ENCODE data around the gene QSOX2. TPM values are rescaled to one million over a fixed set of nuclear protein-coding genes. Genes with fewer than 3 reads are reported as not detected.

QSOX2 gene
- total RNA-seq, 1 experiment from 2014 or later = 9.9 TPM

DNA sequence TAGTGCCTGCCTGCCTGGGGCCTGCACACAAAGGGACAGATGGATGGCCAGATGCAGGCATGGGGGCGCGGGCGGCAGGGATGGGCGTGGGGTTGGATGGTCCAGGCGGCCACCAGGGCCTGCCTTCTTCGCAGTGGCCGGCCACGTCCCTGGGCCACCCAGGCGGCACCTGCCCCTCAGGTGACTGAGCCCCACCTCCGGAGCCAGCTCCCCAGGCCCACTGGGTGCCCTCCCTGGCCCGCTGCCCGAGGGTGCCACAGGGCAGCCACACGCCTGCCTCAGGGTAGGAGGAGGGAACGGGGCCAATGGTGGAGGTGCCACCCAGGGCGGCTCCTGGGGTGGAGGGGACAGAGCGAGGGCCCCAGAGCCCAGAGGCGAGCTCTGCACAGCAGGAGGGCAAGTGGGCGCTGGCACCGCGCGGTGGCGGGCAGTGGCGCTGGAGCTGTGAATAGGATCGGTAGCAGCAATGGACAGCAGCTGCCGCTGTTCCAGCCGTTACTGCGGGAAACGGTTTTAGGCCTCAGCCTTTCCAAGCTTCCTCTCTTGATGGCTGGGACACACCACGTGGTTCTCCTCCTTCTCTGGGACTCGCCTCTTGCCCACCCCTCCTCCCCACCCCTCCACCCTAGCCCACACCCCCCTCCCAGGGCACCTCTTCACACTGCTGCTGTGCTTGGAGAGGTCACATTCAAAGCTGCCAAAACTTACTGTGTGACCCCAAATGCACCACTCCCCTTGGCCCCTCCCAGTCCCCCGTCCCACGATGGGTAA is 59.8 kb downstream of the QSOX2 start:
- no peaks in the 10 kb centered on the region for H3K79me2 ChIP-seq (ENCODE audit: low read length)
- no peak overlapping the region for H3K9ac ChIP-seq (ENCODE audit: low read length)
- no peaks in the 10 kb centered on the region for H3K9me2 ChIP-seq (replicated peaks; ENCODE audit: low read length)
- H3K4me3 ChIP-seq (ENCODE audit: low read length) = no peak overlapping the region
- H3F3A ChIP-seq (ENCODE audit: low read length, unreplicated experiment) = no peaks in the 10 kb centered on the region
- no peaks in the 10 kb centered on the region for H3K9me3 ChIP-seq (ENCODE audit: low read length)
- no peaks in the 10 kb centered on the region for H3K4me1 ChIP-seq (ENCODE audit: insufficient read depth, low read length)
- BruUV-seq (replicated peaks) = no TSS peak
- CTCF ChIA-PET = no interaction called here
- POLR2A ChIA-PET (ENCODE audit: unreplicated experiment) = no interaction called here
- DNase-seq = no peak
- H3K27ac ChIP-seq (ENCODE audit: low read length) = no peak overlapping the region
- no peaks in the 10 kb centered on the region for H4K20me1 ChIP-seq (ENCODE audit: low read length)
- intact Hi-C loops (cut with micrococcal nuclease) = no loop called here
- H3K36me3 ChIP-seq (ENCODE audit: low read depth, low read length) = no peaks in the 10 kb centered on the region
- H3K4me2 ChIP-seq (ENCODE audit: low read length) = no peak overlapping the region
- H2AFZ ChIP-seq (ENCODE audit: low read length) = no peak overlapping the region
- H3K27me3 ChIP-seq (ENCODE audit: low read length) = peaks cover 9% of the 10 kb centered on the region
- TF ChIP-seq EZH2phosphoT487 (IDR thresholded peaks at IDR 0.05; ENCODE audit: borderline replicate concordance, low read length) (no peak), EZH2 (IDR thresholded peaks at IDR 0.05; ENCODE audit: low read length, unreplicated experiment) (no peak)
- TF ChIP-seq, protein P1, sequence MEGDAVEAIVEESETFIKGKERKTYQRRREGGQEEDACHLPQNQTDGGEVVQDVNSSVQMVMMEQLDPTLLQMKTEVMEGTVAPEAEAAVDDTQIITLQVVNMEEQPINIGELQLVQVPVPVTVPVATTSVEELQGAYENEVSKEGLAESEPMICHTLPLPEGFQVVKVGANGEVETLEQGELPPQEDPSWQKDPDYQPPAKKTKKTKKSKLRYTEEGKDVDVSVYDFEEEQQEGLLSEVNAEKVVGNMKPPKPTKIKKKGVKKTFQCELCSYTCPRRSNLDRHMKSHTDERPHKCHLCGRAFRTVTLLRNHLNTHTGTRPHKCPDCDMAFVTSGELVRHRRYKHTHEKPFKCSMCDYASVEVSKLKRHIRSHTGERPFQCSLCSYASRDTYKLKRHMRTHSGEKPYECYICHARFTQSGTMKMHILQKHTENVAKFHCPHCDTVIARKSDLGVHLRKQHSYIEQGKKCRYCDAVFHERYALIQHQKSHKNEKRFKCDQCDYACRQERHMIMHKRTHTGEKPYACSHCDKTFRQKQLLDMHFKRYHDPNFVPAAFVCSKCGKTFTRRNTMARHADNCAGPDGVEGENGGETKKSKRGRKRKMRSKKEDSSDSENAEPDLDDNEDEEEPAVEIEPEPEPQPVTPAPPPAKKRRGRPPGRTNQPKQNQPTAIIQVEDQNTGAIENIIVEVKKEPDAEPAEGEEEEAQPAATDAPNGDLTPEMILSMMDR (conservative IDR thresholded peaks at IDR 0.05; ENCODE audit: low read depth, low read length) = no peak
- no peak; the same call in 1 of the 2 replicates for ATAC-seq

- Histone ChIP-seq H3K4me2 (ENCODE audit: low read length) (no peak overlapping the region), H3K36me3 (ENCODE audit: low read depth, low read length) (no peaks in the 10 kb centered on the region), H3F3A (ENCODE audit: low read length, unreplicated experiment) (no peaks in the 10 kb centered on the region), H2AFZ (ENCODE audit: low read length) (no peak overlapping the region), H3K4me1 (ENCODE audit: insufficient read depth, low read length) (no peaks in the 10 kb centered on the region), H3K79me2 (ENCODE audit: low read length) (no peaks in the 10 kb centered on the region), H3K9me3 (ENCODE audit: low read length) (no peaks in the 10 kb centered on the region), H3K27me3 (ENCODE audit: low read length) (peaks cover 9% of the 10 kb centered on the region), H4K20me1 (ENCODE audit: low read length) (no peaks in the 10 kb centered on the region), H3K9ac (ENCODE audit: low read length) (no peak overlapping the region), H3K4me3 (ENCODE audit: low read length) (no peak overlapping the region), H3K9me2 (replicated peaks; ENCODE audit: low read length) (no peaks in the 10 kb centered on the region), H3K27ac (ENCODE audit: low read length) (no peak overlapping the region)
- intact Hi-C loops (cut with micrococcal nuclease) = no loop called here
- CTCF ChIA-PET = no interaction called here
- BruUV-seq (replicated peaks) = no TSS peak
- no peak for DNase-seq
- POLR2A ChIA-PET (ENCODE audit: unreplicated experiment) = no interaction called here
- TF ChIP-seq, protein P1 (conservative IDR thresholded peaks at IDR 0.05; ENCODE audit: low read depth, low read length) = no peak
- TF ChIP-seq EZH2 (IDR thresholded peaks at IDR 0.05; ENCODE audit: low read length, unreplicated experiment) (no peak), EZH2phosphoT487 (IDR thresholded peaks at IDR 0.05; ENCODE audit: borderline replicate concordance, low read length) (no peak)
- no peak for ATAC-seq
These were observed 60.5 kb downstream of the QSOX2 start for GRCh38 chr9:136185066-136185465.

- Histone ChIP-seq H3K27me3 (ENCODE audit: low read length) (peaks cover 9% of the 10 kb centered on the region), H3K4me2 (ENCODE audit: low read length) (no peak overlapping the region), H3F3A (ENCODE audit: low read length, unreplicated experiment) (no peaks in the 10 kb centered on the region), H3K9me2 (replicated peaks; ENCODE audit: low read length) (no peaks in the 10 kb centered on the region), H3K9me3 (ENCODE audit: low read length) (no peaks in the 10 kb centered on the region), H3K79me2 (ENCODE audit: low read length) (no peaks in the 10 kb centered on the region), H3K36me3 (ENCODE audit: low read depth, low read length) (no peaks in the 10 kb centered on the region), H3K27ac (ENCODE audit: low read length) (no peak overlapping the region), H4K20me1 (ENCODE audit: low read length) (no peaks in the 10 kb centered on the region), H3K9ac (ENCODE audit: low read length) (no peak overlapping the region), H2AFZ (ENCODE audit: low read length) (no peak overlapping the region), H3K4me1 (ENCODE audit: insufficient read depth, low read length) (no peaks in the 10 kb centered on the region), H3K4me3 (ENCODE audit: low read length) (no peak overlapping the region)
- intact Hi-C loops (cut with micrococcal nuclease) = no loop called here
- ChIA-PET POLR2A (ENCODE audit: unreplicated experiment) (no interaction called here), CTCF (no interaction called here)
- no TSS peak for BruUV-seq (replicated peaks)
- ATAC-seq = no peak
- no peak for TF ChIP-seq EZH2 (IDR thresholded peaks at IDR 0.05; ENCODE audit: low read length, unreplicated experiment)
- no peak for TF ChIP-seq EZH2phosphoT487 (IDR thresholded peaks at IDR 0.05; ENCODE audit: borderline replicate concordance, low read length)
- TF ChIP-seq, protein P1 (conservative IDR thresholded peaks at IDR 0.05; ENCODE audit: low read depth, low read length) = no peak
- DNase-seq = no peak
These were observed 62.7 kb downstream of the QSOX2 start for GRCh38 chr9:136182850-136183422.

Measured in PC-3 (cell line).